Common myeloid progenitor, CD34-positive (primary cell): Measurements from ENCODE around the gene LASP1NB.
"Not testable (repeated sequence)": the region's sequence is repeated elsewhere in the genome, so short reads cannot be mapped to it uniquely, and the experiment has no call there.

Experiments used
- CTCF ChIA-PET: fragments of 350-600 bp; sonication (Branson Sonifier 250); formaldehyde crosslinking; loops from one replicate; lab custom pipeline; 2021; ENCODE audit warnings: antibody characterized with exemption; lab: Charles Lee
- POLR2A ChIA-PET: fragments of 350-600 bp; sonication (Branson Sonifier 250); formaldehyde crosslinking; loops from one replicate; lab custom pipeline; 2021; ENCODE audit warnings: antibody characterized with exemption; lab: Charles Lee
- DNase-seq, 3 donors: peaks; one replicate each; pipeline versions ENCODE4 v3.0.0 to v3.0.0-alpha.2; 2013
- H3K27ac ChIP-seq, 2 experiments: 1 replicate in 1 of 2; 2 replicates in 1 of 2; pipeline ENCODE4 v1.7.0; 2013; ENCODE audit warnings: inconsistent platforms in 2 of 2, low read length in 2 of 2, mild to moderate bottlenecking in 2 of 2, low read depth in 1 of 2, moderate library complexity in 1 of 2; ENCODE audit not compliant: severe bottlenecking in 2 of 2, insufficient read depth in 1 of 2, poor library complexity in 1 of 2
- H3K27me3 ChIP-seq, 5 experiments: replicated peaks in 2 of 5; 1 replicate in 3 of 5; 2 replicates in 2 of 5; pipeline versions ENCODE4 v1.6.1 to v1.7.0; 2013; ENCODE audit warnings: low read length in 4 of 5, mild to moderate bottlenecking in 2 of 5, moderate library complexity in 2 of 5, inconsistent platforms in 1 of 5; ENCODE audit not compliant: insufficient read depth in 5 of 5, control insufficient read depth in 4 of 5
- H3K36me3 ChIP-seq, 4 experiments: 1 replicate in 2 of 4; 2 replicates in 2 of 4; pipeline versions ENCODE4 v1.6.1 to v1.7.0; 2013; ENCODE audit warnings: low read length in 3 of 4, control low read depth in 1 of 4, mild to moderate bottlenecking in 1 of 4; ENCODE audit not compliant: control insufficient read depth in 4 of 4, insufficient read depth in 4 of 4
- H3K4me1 ChIP-seq, 4 experiments: 1 replicate in 3 of 4; 2 replicates in 1 of 4; pipeline versions ENCODE4 v1.6.1 to v1.7.1; 2013; ENCODE audit warnings: low read length in 3 of 4, mild to moderate bottlenecking in 3 of 4, control low read depth in 1 of 4, inconsistent platforms in 1 of 4, moderate library complexity in 1 of 4; ENCODE audit not compliant: control insufficient read depth in 4 of 4, insufficient read depth in 4 of 4; ENCODE audit errors: control extremely low read depth in 1 of 4
- H3K4me3 ChIP-seq, 7 experiments: 1 replicate in 4 of 7; 2 replicates in 3 of 7; pipeline versions ENCODE4 v1.5.1 to v1.7.0; 2013; ENCODE audit warnings: mild to moderate bottlenecking in 7 of 7, low read length in 6 of 7, moderate library complexity in 6 of 7, inconsistent platforms in 2 of 7, low read depth in 2 of 7, control low read depth in 1 of 7; ENCODE audit not compliant: insufficient read depth in 4 of 7, control insufficient read depth in 1 of 7; ENCODE audit errors: extremely low read depth in 1 of 7
- H3K9me3 ChIP-seq, 5 experiments: 1 replicate in 4 of 5; 2 replicates in 1 of 5; pipeline versions ENCODE4 v1.6.1 to v1.7.1; 2013; ENCODE audit warnings: low read length in 4 of 5, mild to moderate bottlenecking in 2 of 5, inconsistent platforms in 1 of 5, low read depth in 1 of 5, moderate library complexity in 1 of 5; ENCODE audit not compliant: control insufficient read depth in 4 of 5, insufficient read depth in 2 of 5; ENCODE audit errors: control extremely low read depth in 1 of 5
- WGBS: methylation state at CpG from one replicate; pipeline ENCODE4 v1.1.5; 2013; ENCODE audit not compliant: insufficient coverage; 5-methylcytosine and 5-hydroxymethylcytosine counted together

The LASP1NB gene

DNA sequence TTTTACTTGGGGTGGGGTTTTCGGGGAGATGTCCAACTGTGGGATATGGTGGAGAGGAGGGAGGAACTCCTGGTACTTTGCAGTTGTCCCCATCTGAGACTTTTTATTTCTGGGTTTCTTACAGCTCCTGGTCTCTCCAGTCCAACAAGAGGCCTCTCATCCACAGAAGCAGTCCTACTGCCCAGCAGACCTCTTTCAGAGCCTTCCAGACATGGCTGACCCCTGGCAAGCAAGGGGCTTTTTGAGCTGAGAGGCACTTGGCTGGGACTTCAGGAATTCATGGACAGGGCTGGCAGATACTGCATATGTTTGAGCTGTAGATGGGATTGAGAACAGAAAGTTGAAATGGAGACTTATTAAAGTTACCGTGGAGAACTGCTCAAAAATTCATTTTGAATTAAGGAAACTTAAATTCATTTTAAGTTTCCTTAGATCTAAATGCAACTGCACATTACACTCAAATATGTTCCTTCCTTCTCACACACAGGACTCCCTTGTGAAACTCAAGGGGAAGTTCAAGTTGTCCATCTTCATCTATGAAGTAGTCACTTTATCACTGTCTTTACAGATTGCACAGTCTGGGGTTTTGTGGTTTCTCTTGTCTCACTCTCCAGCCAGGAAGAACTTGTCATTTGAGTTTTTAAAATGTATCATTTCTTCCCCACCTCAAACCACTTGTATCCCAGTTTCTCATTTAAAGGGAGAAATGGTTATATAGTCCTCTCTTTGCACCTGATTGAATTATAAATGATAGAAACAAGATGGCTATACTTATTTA lies 1.1 kb downstream of the LASP1NB start:
- H3K4me1 ChIP-seq, result peaks cover 14 to 31% (median 24%) of the 10 kb centered on the region in 4 experiments
- no peaks in the 10 kb centered on the region for H3K27me3 ChIP-seq
- no peaks in the 10 kb centered on the region for H3K9me3 ChIP-seq
- ChIA-PET CTCF (interaction anchor here (1.5 kb wide), 2 partner anchors 11 to 25 kb away, joined by 4 to 5 read pairs; no protein-coding TSS in a partner anchor), POLR2A (interaction anchor here (0.8 kb wide), 1 partner anchor 57 kb away, joined by 10 read pairs; the partner anchor contains the start of gene LASP1)
- H3K36me3 ChIP-seq, result no peaks in the 10 kb centered on the region
- DNase-seq, result peak; percentile 70 to 94 (median 89)
- no CpG with 5 or more reads among the region's 2 CpGs for WGBS
- peak overlapping the region in 1 of 7 experiments; percentile 14 for H3K4me3 ChIP-seq
- H3K27ac ChIP-seq, result no peak overlapping the region

DNA sequence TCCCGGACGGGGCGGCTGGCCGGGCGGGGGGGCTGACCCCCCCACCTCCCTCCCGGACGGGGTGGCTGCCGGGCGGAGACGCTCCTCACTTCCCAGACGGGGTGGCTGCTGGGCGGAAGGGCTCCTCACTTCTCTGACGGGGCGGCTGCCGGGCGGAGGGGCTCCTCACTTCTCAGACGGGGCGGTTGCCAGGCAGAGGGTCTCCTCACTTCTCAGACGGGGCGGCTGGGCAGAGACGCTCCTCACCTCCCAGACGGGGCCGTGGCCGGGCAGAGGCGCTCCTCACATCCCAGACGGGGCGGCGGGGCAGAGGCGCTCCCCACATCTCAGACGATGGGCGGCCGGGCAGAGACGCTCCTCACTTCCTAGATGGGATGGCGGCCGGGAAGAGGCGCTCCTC lies 5.4 kb downstream of the LASP1NB start:
- 100% methylated on average over 3 of the region's 36 CpGs for WGBS
- H3K27me3 ChIP-seq, DNase-seq, CTCF ChIA-PET, POLR2A ChIA-PET, H3K27ac ChIP-seq, H3K4me3 ChIP-seq, H3K9me3 ChIP-seq, H3K36me3 ChIP-seq: not testable (repeated sequence)
- peaks cover 11 to 16% (median 14%) of the 10 kb centered on the region in 4 experiments for H3K4me1 ChIP-seq

DNA sequence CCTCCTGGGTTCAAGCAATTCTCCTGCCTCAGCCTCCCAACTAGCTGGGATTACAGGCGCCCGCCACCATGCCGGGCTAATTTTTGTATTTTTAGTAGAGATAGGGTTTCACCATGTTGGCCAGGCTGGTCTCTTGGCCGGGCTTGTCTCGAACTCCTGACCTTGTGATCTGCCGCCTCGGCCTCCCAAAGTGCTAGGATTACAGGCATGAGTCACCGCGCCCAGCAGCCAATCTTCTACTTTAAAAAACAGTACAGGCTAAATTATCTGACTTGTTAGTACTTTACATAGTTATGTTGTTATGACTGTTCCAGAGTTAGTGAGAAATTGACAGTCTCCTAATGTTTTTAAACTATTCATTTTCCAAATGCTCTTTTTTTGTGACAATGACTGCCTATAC lies 8.5 kb downstream of the LASP1NB start:
- POLR2A ChIA-PET, result not testable (repeated sequence)

DNA sequence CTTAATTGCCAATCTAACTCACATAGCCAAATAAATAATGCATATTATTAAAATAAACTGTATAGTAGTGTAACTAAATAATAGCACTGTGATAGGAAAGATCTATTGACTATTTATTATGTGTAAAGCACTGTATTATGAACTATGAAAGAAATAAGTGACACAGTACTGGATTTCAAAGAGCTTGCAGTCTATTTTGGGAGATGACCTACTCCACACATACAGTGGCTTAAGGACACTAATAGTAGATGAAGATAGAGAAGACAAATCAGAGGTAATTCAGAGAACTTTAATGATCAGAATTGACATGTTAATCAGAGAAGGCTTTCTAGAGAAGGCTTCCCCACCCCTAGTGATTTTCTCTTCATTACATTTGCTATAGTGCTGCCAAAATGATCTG lies 14.6 kb downstream of the LASP1NB start:
- no peak overlapping the region for H3K4me3 ChIP-seq
- ChIA-PET CTCF (interaction anchor here (0.6 to 1.4 kb wide), 3 partner anchors 11 to 305 kb away, joined by 3 read pairs; no protein-coding TSS in a partner anchor), POLR2A (no interaction called here)
- H3K36me3 ChIP-seq, result no peaks in the 10 kb centered on the region
- H3K27ac ChIP-seq, result no peak overlapping the region
- H3K27me3 ChIP-seq, result peaks cover 0 to 4% (median 0%) of the 10 kb centered on the region in 5 experiments
- no peaks in the 10 kb centered on the region for H3K9me3 ChIP-seq
- H3K4me1 ChIP-seq, result no peaks in the 10 kb centered on the region
- no peak for DNase-seq

More for the DNA sequence above, 8.5 kb downstream of the LASP1NB start:
- no CpG with 5 or more reads among the region's 9 CpGs for WGBS
- H3K36me3 ChIP-seq, H3K4me1 ChIP-seq, DNase-seq, H3K27me3 ChIP-seq, H3K9me3 ChIP-seq, H3K4me3 ChIP-seq, H3K27ac ChIP-seq: not testable (repeated sequence)
- CTCF ChIA-PET, result interaction anchor here (1.0 kb wide), 1 partner anchor 19 kb away, joined by 3 read pairs; no protein-coding TSS in a partner anchor

DNA sequence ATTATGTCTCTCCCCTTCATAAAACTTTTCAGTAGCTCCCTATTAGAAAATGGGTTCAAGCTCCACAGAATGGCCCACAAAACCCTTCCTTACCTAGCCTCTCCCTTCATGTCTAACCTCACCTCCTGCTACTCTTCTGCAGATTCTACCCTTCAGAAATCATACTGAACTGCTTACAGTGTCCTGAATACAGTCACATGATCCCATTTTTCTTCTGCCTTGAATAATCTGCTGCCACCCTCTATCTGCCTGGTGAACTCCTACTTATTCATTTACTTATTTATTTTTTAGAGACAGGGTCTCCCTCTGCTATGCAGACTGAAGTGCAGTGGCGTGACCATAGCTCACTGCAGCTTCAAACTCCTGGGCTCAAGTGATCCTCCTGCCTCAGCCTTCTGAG lies 15.0 kb downstream of the LASP1NB start:
- CTCF ChIA-PET, result interaction anchor here (0.6 to 1.4 kb wide), 3 partner anchors 12 to 305 kb away, joined by 3 read pairs; no protein-coding TSS in a partner anchor
- Histone ChIP-seq H3K4me3 (no peak overlapping the region), H3K4me1 (no peaks in the 10 kb centered on the region), H3K27me3 (peaks cover 0 to 4% (median 0%) of the 10 kb centered on the region in 5 experiments), H3K9me3 (no peaks in the 10 kb centered on the region), H3K36me3 (no peaks in the 10 kb centered on the region), H3K27ac (no peak overlapping the region)
- DNase-seq, result no peak
- POLR2A ChIA-PET, result no interaction called here
- no CpG with 5 or more reads among the region's 1 CpG for WGBS

DNA sequence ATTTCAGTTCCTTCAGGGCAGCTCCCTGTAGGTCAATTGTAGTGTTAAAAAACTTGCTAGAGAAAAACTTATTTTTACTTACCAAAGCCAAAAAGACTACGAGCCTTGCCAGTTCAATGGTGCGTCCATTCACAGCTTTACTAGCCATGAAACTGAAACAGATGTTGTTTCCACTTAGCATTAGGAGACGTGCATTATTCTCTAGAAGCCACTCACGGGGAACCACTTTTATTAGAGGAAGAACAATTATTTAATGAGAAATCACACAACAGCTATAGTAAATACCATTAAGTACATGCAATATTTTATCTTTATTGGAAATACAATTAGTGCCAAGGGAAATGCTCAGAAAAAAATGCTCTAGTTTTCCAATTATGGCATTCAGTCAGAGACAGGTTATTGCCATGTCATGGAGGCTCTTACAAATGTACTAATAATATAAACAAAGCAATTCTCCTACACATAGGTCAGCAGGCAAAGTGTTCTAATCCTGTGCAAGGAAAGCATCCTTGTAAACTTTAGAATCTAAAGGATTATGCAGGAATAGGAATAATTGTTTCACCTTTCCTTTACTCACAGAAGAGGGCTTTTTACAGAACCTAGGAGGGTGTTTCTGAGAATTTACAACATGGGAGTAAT lies 17.4 kb downstream of the LASP1NB start:
- no peak for DNase-seq
- CTCF ChIA-PET, result interaction anchor here (0.5 kb wide), 1 partner anchor 264 kb away, joined by 3 read pairs; no protein-coding TSS in a partner anchor
- no peak overlapping the region for H3K4me3 ChIP-seq
- no peak overlapping the region for H3K27ac ChIP-seq
- 100% methylated on average over 2 of the region's 4 CpGs for WGBS
- POLR2A ChIA-PET, result interaction anchor here (0.6 kb wide), 1 partner anchor 115 kb away, joined by 3 read pairs; no protein-coding TSS in a partner anchor
- no peaks in the 10 kb centered on the region for H3K27me3 ChIP-seq
- H3K36me3 ChIP-seq, result no peaks in the 10 kb centered on the region
- no peaks in the 10 kb centered on the region for H3K9me3 ChIP-seq
- no peaks in the 10 kb centered on the region for H3K4me1 ChIP-seq

DNA sequence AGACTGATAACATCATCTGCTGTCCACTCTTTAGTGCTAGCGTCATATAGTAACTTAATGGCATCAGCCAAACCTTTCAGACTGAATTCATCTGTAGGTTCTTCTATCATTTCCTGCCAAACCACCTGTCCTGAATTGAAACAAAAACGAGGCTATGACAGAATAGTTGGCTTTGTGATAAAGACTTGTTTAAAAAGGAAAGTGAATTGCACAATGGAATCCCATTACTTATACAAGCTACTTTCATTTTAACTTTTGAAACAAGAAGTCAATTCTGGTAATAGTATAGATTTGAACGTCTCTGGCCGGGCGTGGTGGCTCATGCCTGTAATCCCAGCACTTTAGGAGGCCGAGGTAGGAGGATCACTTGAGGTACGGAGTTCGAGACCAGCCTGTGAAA lies 18.2 kb downstream of the LASP1NB start:
- no peak overlapping the region for H3K4me3 ChIP-seq
- CTCF ChIA-PET, result interaction anchor here (1.1 kb wide), 1 partner anchor 25 kb away, joined by 3 read pairs; no protein-coding TSS in a partner anchor
- H3K27me3 ChIP-seq, result no peaks in the 10 kb centered on the region
- POLR2A ChIA-PET, result no interaction called here
- peak in 2 of 3 donors; percentile 23 to 37 for DNase-seq
- no peak overlapping the region for H3K27ac ChIP-seq
- no peaks in the 10 kb centered on the region for H3K4me1 ChIP-seq
- H3K36me3 ChIP-seq, result no peaks in the 10 kb centered on the region
- H3K9me3 ChIP-seq, result no peaks in the 10 kb centered on the region
- WGBS, result 89% methylated on average over 5 of the region's 8 CpGs
